A549 (cell line): ENCODE measurements around the gene STAT5A.

Experiments used
- BHLHE40 ChIP-seq: IDR thresholded peaks from 2 replicates; pipeline ENCODE4 v1.6.1; 2012; ENCODE audit warnings: low read depth, low read length, inconsistent platforms
- CBX2 ChIP-seq: fragments of 200-600 bp; sonication (generic); IDR thresholded peaks from 2 replicates; pipeline ENCODE4 v1.6.1; 2016; ENCODE audit warnings: low read depth, mild to moderate bottlenecking, borderline replicate concordance
- CHD4 ChIP-seq: fragments of 200-600 bp; sonication (generic); IDR thresholded peaks from 2 replicates; pipeline ENCODE4 v1.6.1; 2016; ENCODE audit warnings: antibody characterized with exemption, mild to moderate bottlenecking, borderline replicate concordance
- EP300 ChIP-seq, 2 experiments: fragments of >200 bp; sonication (Bioruptor Twin); formaldehyde crosslinking; IDR thresholded peaks; 2 replicates in 1 of 2; 3 replicates in 1 of 2; pipeline ENCODE4 v1.6.1; 2016 to 2017
- MAFK ChIP-seq: fragments of 450-650 bp; IDR thresholded peaks from 2 replicates; pipeline ENCODE4 v1.6.1; 2014; ENCODE audit not compliant: partially characterized antibody
- POLR2A ChIP-seq: IDR thresholded peaks from 2 replicates; pipeline ENCODE4 v1.6.1; 2012; ENCODE audit warnings: mild to moderate bottlenecking, low read length
- POLR2AphosphoS2 ChIP-seq: conservative IDR thresholded peaks from 2 replicates; pipeline ENCODE4 v1.6.1; 2012; ENCODE audit warnings: low read length, improper control_type of control experiment, inconsistent platforms
- RCOR1 ChIP-seq: fragments of 150-350 bp; IDR thresholded peaks from 2 replicates; pipeline ENCODE4 v1.6.1; 2014; ENCODE audit warnings: antibody characterized with exemption, low read length, low read depth
- RFX5 ChIP-seq: fragments of 450-650 bp; IDR thresholded peaks from 2 replicates; pipeline ENCODE4 v1.7.1; 2014; ENCODE audit warnings: antibody characterized with exemption, mild to moderate bottlenecking, moderate library complexity
- SMC3 ChIP-seq: fragments of >200 bp; sonication (Bioruptor Twin); formaldehyde crosslinking; IDR thresholded peaks from 3 replicates; pipeline ENCODE4 v1.6.1; 2018; ENCODE audit warnings: inconsistent platforms
- SREBF2 ChIP-seq: fragments of 450-650 bp; IDR thresholded peaks from 2 replicates; pipeline ENCODE4 v1.6.1; 2014; ENCODE audit warnings: mild to moderate bottlenecking, moderate library complexity
- TF ChIP-seq, protein P1 (sequence below): fragments of >200 bp; sonication (Bioruptor Twin); formaldehyde crosslinking; IDR thresholded peaks from 3 replicates; pipeline ENCODE4 v1.5.1; 2016
- TF ChIP-seq, protein P2 (sequence below): IDR thresholded peaks from 2 replicates; pipeline ENCODE4 v1.6.1; 2012
- TF ChIP-seq, protein P3 (sequence below): fragments of 450-650 bp; IDR thresholded peaks from 2 replicates; pipeline ENCODE4 v1.6.1; 2014; ENCODE audit warnings: antibody characterized with exemption

DNA sequence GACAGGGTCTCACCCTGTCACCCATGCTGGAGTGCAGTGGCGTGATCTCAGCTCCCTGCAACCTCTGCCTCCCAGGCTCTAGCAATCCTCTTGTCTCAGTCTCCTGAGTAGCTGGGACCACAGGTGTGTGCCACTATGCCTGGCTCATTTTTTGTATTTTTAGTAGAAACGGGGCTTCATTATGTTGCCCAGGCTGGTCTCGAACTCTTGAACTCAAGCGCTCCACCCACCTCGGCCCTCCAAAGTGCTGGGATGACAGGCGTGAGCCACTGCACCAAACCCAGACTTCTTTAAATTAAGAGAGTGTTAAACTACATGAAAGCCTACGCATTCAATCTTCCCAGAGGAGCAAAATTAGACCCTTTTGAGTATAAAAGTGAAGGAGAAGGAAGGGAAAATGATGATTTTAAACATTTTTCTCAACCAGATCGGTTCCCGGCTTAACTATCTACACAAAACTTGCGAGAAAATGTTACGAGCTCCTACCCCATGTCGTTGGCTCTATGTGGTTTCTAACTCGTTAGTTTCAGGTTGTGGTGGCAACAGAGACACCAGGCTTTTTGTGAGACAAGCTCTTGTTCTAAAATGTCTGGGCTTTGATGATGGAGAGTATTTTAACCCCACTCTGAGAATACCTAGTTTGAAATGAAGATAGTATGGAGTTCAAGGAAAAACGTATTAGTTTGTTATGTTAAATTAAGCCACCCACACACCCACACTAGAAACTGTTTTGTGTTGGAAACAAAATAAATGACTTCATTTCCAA lies 38.4 kb upstream of the STAT5A start:
- TF ChIP-seq, protein P1, sequence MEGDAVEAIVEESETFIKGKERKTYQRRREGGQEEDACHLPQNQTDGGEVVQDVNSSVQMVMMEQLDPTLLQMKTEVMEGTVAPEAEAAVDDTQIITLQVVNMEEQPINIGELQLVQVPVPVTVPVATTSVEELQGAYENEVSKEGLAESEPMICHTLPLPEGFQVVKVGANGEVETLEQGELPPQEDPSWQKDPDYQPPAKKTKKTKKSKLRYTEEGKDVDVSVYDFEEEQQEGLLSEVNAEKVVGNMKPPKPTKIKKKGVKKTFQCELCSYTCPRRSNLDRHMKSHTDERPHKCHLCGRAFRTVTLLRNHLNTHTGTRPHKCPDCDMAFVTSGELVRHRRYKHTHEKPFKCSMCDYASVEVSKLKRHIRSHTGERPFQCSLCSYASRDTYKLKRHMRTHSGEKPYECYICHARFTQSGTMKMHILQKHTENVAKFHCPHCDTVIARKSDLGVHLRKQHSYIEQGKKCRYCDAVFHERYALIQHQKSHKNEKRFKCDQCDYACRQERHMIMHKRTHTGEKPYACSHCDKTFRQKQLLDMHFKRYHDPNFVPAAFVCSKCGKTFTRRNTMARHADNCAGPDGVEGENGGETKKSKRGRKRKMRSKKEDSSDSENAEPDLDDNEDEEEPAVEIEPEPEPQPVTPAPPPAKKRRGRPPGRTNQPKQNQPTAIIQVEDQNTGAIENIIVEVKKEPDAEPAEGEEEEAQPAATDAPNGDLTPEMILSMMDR = no peak
- TF ChIP-seq POLR2A (no peak), MAFK (no peak), SMC3 (no peak), BHLHE40 (no peak), CHD4 (no peak), POLR2AphosphoS2 (no peak), RCOR1 (no peak), RFX5 (no peak), EP300 (IDR thresholded peaks at IDR 0.05) (no peak), CBX2 (no peak), SREBF2 (no peak)
- TF ChIP-seq, protein P2, sequence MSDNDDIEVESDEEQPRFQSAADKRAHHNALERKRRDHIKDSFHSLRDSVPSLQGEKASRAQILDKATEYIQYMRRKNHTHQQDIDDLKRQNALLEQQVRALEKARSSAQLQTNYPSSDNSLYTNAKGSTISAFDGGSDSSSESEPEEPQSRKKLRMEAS = no peak
- TF ChIP-seq, protein P3, sequence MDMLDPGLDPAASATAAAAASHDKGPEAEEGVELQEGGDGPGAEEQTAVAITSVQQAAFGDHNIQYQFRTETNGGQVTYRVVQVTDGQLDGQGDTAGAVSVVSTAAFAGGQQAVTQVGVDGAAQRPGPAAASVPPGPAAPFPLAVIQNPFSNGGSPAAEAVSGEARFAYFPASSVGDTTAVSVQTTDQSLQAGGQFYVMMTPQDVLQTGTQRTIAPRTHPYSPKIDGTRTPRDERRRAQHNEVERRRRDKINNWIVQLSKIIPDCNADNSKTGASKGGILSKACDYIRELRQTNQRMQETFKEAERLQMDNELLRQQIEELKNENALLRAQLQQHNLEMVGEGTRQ = no peak
